GM19240 (cell line): ENCODE results near the gene RNF34.

Source experiments
- DNase-seq: peaks from one replicate; pipeline ENCODE4 v3.0.0; 2011; ENCODE audit warnings: low spot score; ENCODE audit not compliant: insufficient read length

Gene RNF34

GRCh38 chr12:121465921-121466793 is 66.2 kb downstream of the RNF34 start:
- no peak for DNase-seq

GRCh38 chr12:121466794-121467637 is 67.1 kb downstream of the RNF34 start:
- peak; percentile 82 for DNase-seq

DNA sequence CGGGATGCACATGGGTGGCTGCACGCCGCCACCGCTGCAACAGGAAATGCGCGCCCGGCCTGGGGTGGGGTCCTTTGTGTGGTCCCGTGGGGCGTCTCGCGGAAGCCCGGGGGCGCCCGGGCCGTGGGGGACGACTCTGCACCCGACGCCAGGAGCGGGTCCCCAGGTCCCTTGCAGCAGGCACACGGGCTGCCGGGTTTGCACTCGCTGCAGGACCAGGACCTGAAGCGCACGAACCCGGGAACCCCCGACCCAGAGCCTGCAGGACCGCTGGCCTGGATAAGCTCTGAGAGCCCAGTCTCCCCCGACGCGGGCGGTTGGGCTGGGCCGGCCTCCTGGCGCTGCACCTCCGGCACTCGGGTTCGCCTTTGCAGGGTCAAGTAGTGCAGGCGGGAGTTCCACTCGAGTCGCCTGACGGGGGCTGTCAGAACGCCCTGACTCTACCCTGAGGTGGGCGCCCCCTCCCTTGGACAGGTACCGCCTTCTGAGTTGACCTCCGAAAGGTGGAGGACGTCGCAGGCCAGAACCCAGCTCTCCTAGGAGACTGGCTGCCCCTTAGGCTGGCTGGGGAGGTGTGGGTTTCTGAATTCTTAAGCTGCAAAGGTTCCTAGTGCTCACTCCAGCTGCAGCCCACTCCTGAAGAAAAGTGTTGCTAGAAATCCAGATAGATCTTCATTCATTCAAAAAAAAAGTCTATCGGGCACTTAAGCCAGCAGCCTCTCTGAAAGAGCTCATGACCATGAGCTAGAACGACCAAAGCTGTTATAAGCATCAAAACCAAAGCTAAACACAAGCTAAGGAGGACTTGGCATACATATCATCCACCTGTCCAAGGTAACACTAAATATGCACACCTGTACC is 68.0 kb downstream of the RNF34 start:
- DNase-seq: no peak

DNA sequence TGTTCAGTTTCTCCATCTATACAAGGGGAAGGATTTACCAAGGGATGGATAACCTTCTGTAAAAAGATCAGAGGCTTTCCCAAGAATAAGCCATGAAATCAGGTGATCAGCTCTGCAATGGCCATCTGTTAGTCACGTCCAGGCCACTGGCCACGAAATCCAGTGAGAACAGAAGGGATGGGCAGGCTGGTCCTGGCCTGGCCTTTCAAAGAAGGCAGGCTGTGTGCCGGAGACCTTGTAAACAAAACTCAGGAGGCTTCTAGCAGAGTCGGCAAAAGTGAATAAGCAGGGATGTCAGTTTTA is 68.5 kb downstream of the RNF34 start:
- DNase-seq: no peak

DNA sequence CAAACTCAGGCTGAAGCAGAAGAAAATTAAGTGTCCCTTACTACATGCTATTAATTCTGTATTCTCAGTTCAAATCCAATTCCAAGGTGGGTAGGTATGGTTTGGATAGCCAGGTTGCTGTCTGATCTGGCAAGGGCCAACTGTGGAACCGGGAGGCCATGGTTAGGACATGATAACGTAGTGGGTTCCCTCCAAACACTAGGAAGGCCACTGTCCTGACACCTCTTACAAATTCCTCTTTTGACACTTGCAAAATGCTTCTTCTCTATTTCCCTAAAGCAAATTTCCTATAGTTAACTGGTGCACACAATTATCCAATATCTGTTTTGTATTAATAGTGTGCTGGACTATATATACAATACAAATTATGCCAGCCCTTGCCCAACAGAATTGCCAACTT is 70.8 kb downstream of the RNF34 start:
- DNase-seq: no peak

- DNase-seq: no peak
Observed at GRCh38 chr12:121472150-121472905, 72.4 kb downstream of the RNF34 start.
